K562 (cell line): ENCODE measurements around the gene ENPP6. TPM values are rescaled to one million over a fixed set of nuclear protein-coding genes. Genes with fewer than 3 reads are reported as not detected.

Experiments used
- ATAC-seq: fragments of 200-7000 bp; cut with Tn5 transposase; 3 replicates; pipeline ENCODE4 v1.9.1; 2020; ENCODE audit warnings: moderate library complexity
- BruUV-seq: library from RNA; stranded (reverse); fragments of 400-500 nt; replicated peaks from 2 replicates; lab custom pipeline; 2021; lab: Mats Ljungman, UMichigan
- CTCF ChIA-PET: fragments of 300-600 bp; formaldehyde crosslinking; extraction: SDS; loops from one replicate; lab custom pipeline; 2021; ENCODE audit warnings: low intra/inter-chr PET ratio; lab: Yijun Ruan, JAX
- POLR2A ChIA-PET: fragments of 300-600, 350-650 bp; sonication (Branson Sonifier 250); formaldehyde crosslinking; extraction: SDS; loops from one replicate; lab custom pipeline; 2021; ENCODE audit warnings: antibody characterized with exemption, inconsistent platforms; lab: Yijun Ruan, JAX
- DNase-seq, 4 experiments: peaks; one replicate each; pipeline versions ENCODE4 v3.0.0 to v3.0.0-alpha.2; 2011 to 2018; ENCODE audit warnings: low spot score in 3 of 4, mixed read lengths in 3 of 4; ENCODE audit errors: extremely low read depth in 1 of 4
- FAIRE-seq: peaks from 2 replicates; lab custom pipeline; 2011; peaks lifted over from hg19 to GRCh38; lab: Jason Lieb, UNC
- H2AFZ ChIP-seq: 2 replicates; pipeline ENCODE4 v1.6.0; 2011; ENCODE audit warnings: low read depth, low read length, control low read depth, inconsistent platforms
- H3K27ac ChIP-seq: fragments of 200-600 bp; 3 replicates; pipeline ENCODE4 v1.8.0; 2011; ENCODE audit warnings: low read depth, mild to moderate bottlenecking, control low read depth, inconsistent platforms, low read length, moderate library complexity, mixed read lengths; ENCODE audit errors: extremely low read depth
- H3K27me3 ChIP-seq, 2 experiments: fragments of 300-600 bp in 1 of 2; 2 replicates in 1 of 2; 3 replicates in 1 of 2; pipeline versions ENCODE4 v1.6.0 to v1.8.0; 2011; ENCODE audit warnings: inconsistent platforms in 2 of 2, low read length in 2 of 2, mild to moderate bottlenecking in 1 of 2, mixed read lengths in 1 of 2, moderate library complexity in 1 of 2; ENCODE audit not compliant: control insufficient read depth in 2 of 2, insufficient read depth in 2 of 2
- H3K36me3 ChIP-seq: fragments of 300-600 bp; 3 replicates; pipeline ENCODE4 v1.8.0; 2011; ENCODE audit warnings: mild to moderate bottlenecking, low read length, inconsistent platforms; ENCODE audit not compliant: control insufficient read depth, insufficient read depth
- H3K4me1 ChIP-seq, 2 experiments: fragments of 200-600 bp in 1 of 2; replicated peaks in 1 of 2; 2 replicates in 1 of 2; 3 replicates in 1 of 2; pipeline versions ENCODE4 v1.5.1 to v1.8.0; 2011; ENCODE audit warnings: inconsistent platforms in 2 of 2, low read length in 2 of 2, mild to moderate bottlenecking in 1 of 2, mixed read lengths in 1 of 2, moderate library complexity in 1 of 2; ENCODE audit not compliant: control insufficient read depth in 2 of 2, insufficient read depth in 2 of 2
- H3K4me2 ChIP-seq: 2 replicates; pipeline ENCODE4 v1.6.1; 2011; ENCODE audit warnings: low read length, control low read depth, inconsistent platforms, mixed read lengths; ENCODE audit not compliant: insufficient read depth
- H3K4me3 ChIP-seq: fragments of 200-600 bp; sonication (generic), shearing (Covaris generic); 2 replicates; pipeline ENCODE4 v1.5.1; 2016; ENCODE audit warnings: control low read depth, inconsistent platforms
- H3K79me2 ChIP-seq: fragments of 200-600 bp; 3 replicates; pipeline ENCODE4 v1.8.0; 2011; ENCODE audit warnings: low read length, inconsistent platforms; ENCODE audit not compliant: control insufficient read depth, insufficient read depth
- H3K9ac ChIP-seq, 2 experiments: 2 replicates each; pipeline versions ENCODE4 v1.6.0 to v1.6.1; 2011; ENCODE audit warnings: low read depth in 2 of 2, low read length in 2 of 2, control low read depth in 1 of 2, inconsistent platforms in 1 of 2, mild to moderate bottlenecking in 1 of 2, mixed read lengths in 1 of 2; ENCODE audit not compliant: insufficient read depth in 1 of 2
- H3K9me1 ChIP-seq: one replicate; pipeline ENCODE4 v1.6.0; 2011; ENCODE audit warnings: inconsistent platforms, mild to moderate bottlenecking, low read length, moderate library complexity; ENCODE audit not compliant: control insufficient read depth, insufficient read depth
- H3K9me3 ChIP-seq: replicated peaks from 2 replicates; pipeline ENCODE4 v1.5.1; 2011; ENCODE audit warnings: low read depth, low read length, inconsistent platforms; ENCODE audit not compliant: control insufficient read depth, insufficient read depth
- H4K20me1 ChIP-seq: replicated peaks from 2 replicates; pipeline ENCODE4 v1.6.1; 2011; ENCODE audit warnings: low read length, inconsistent platforms, mixed read lengths; ENCODE audit not compliant: control insufficient read depth, insufficient read depth
- BRCA1 ChIP-seq, 2 experiments: fragments of 450-650 bp in 1 of 2; sonication (generic) in 1 of 2; formaldehyde crosslinking in 1 of 2; IDR thresholded peaks; 2 replicates each; pipeline versions ENCODE4 v1.5.0 to v1.6.1; 2017 to 2020; ENCODE audit warnings: mild to moderate bottlenecking in 1 of 2, missing genetic modification reagents in 1 of 2
- CREBBP ChIP-seq: IDR thresholded peaks from one replicate; pipeline ENCODE4 v1.6.1; 2012; ENCODE audit warnings: low read depth, mild to moderate bottlenecking, control low read depth, inconsistent platforms, low read length
- NEUROD1 ChIP-seq: fragments of 150-350 bp; IDR thresholded peaks from 2 replicates; pipeline ENCODE4 v1.6.1; 2014; ENCODE audit warnings: borderline replicate concordance, low read length, low read depth; ENCODE audit not compliant: partially characterized antibody
- RFX1 ChIP-seq: fragments of 450-650 bp; IDR thresholded peaks from 2 replicates; pipeline ENCODE4 v1.6.1; 2016; ENCODE audit warnings: mild to moderate bottlenecking, moderate library complexity
- RNF219 ChIP-seq: fragments of 250-450 bp; sonication (Bioruptor Pico); IDR thresholded peaks from 2 replicates; pipeline ENCODE4 v1.5.0; 2022; ENCODE audit warnings: mild to moderate bottlenecking
- SFPQ ChIP-seq: fragments of 200-400 bp; formaldehyde crosslinking; IDR thresholded peaks from 2 replicates; pipeline ENCODE4 v1.6.1; 2017; ENCODE audit warnings: mild to moderate bottlenecking, low read depth, low read length, moderate library complexity
- TEAD4 ChIP-seq, 2 experiments: sonication (generic) in 1 of 2; formaldehyde crosslinking in 1 of 2; IDR thresholded peaks; 2 replicates each; pipeline versions ENCODE4 v1.6.1 to v1.8.0; 2012 to 2022; ENCODE audit warnings: borderline replicate concordance in 1 of 2, inconsistent platforms in 1 of 2, low read length in 1 of 2, mild to moderate bottlenecking in 1 of 2, missing genetic modification reagents in 1 of 2
- ZBED1 ChIP-seq: IDR thresholded peaks from 2 replicates; pipeline ENCODE4 v1.6.1; 2014
- ZEB2 ChIP-seq: fragments of 450-650 bp; IDR thresholded peaks from 2 replicates; pipeline ENCODE4 v1.6.1; 2016
- ZNF184 ChIP-seq: sonication (generic); formaldehyde crosslinking; IDR thresholded peaks from 2 replicates; pipeline ENCODE4 v1.5.0; 2020; ENCODE audit warnings: missing genetic modification reagents
- ZNF277 ChIP-seq: fragments of 250-450 bp; sonication (Bioruptor Pico); IDR thresholded peaks from 2 replicates; pipeline ENCODE4 v1.8.0; 2022; ENCODE audit warnings: inconsistent platforms, mild to moderate bottlenecking, moderate library complexity, borderline replicate concordance
- ZNF512 ChIP-seq: IDR thresholded peaks from 2 replicates; pipeline ENCODE4 v1.6.1; 2016; ENCODE audit warnings: missing genetic modification characterization, missing compliant biosample characterization
- ZSCAN32 ChIP-seq: fragments of 450-650 bp; formaldehyde crosslinking; IDR thresholded peaks from 2 replicates; pipeline ENCODE4 v1.4.0; 2020; ENCODE audit warnings: mild to moderate bottlenecking, moderate library complexity
- in situ Hi-C: fragments of 300-500 bp; cut with MboI; formaldehyde crosslinking; loops from 4 replicates; pipeline ENCODE4 v1.15.0; 2018; ENCODE audit warnings: inconsistent platforms, mixed read lengths
- intact Hi-C: fragments of 100-400 bp; cut with micrococcal nuclease; formaldehyde crosslinking; loops from 2 replicates; pipeline ENCODE4 v1.14.2; 2022
- polyA plus RNA-seq, 8 experiments: library from polyadenylated mRNA; depleted of rRNA in 4 of 8; stranded (reverse) in 5 of 8; unstranded in 3 of 8; fragments of >200 nt; fragmentation: Nextera tagmentation in 2 of 8; fragmentation: Illumina TruSeq in 1 of 8; extraction: Ambion mirVana in 2 of 8; extraction: Trizol in 1 of 8; gene quantifications; 2 replicates each; pipeline versions ENCODE4 v1.2.1 to v1.2.3, GENCODE V29; 2011 to 2014; ENCODE audit warnings: inconsistent platforms in 1 of 8, missing spikeins in 1 of 8
- total RNA-seq, 7 experiments: library from RNA; depleted of rRNA in 6 of 7; stranded (reverse); fragments of >200 nt in 6 of 7; fragmentation: Illumina TruSeq in 2 of 7; extraction: Trizol in 2 of 7; gene quantifications; 2 replicates each; pipeline versions ENCODE4 v1.2.1 to v1.2.3, GENCODE V29; 2011 to 2021; ENCODE audit warnings: low replicate concordance in 1 of 7

Gene ENPP6
- total and polyA plus RNA-seq, 9 of the 15 experiments (the other 6 are each of a cell fraction or from before 2014, with no cell fraction given), result 0.29 TPM; not detected in 8

- TF ChIP-seq RNF219, result no peak
- TF ChIP-seq BRCA1 (IDR thresholded peaks at IDR 0.05), result no peak
- TF ChIP-seq BRCA1 (CRISPR knock-in tag; IDR thresholded peaks at IDR 0.05), result no peak
- no peak for TF ChIP-seq SFPQ
- TF ChIP-seq ZSCAN32 (CRISPR knock-in tag), result no peak
These were observed 45.8 kb upstream of the ENPP6 start (continued) for GRCh38 chr4:184263461-184263860.

GRCh38 chr4:184262901-184263300 is 45.2 kb upstream of the ENPP6 start:
- no peak for FAIRE-seq
- TF ChIP-seq ZBED1 (no peak), NEUROD1 (no peak), TEAD4 (IDR thresholded peaks at IDR 0.05; ENCODE audit: low read length) (no peak), TEAD4 (CRISPR knock-in tag; IDR thresholded peaks at IDR 0.05; ENCODE audit: borderline replicate concordance) (no peak), ZNF512 (tag) (no peak), CREBBP (no peak), ZNF277 (CRISPR knock-in tag) (no peak), RFX1 (no peak), ZEB2 (no peak), ZNF184 (no peak)

More at GRCh38 chr4:184262901-184263300, 45.2 kb upstream of the ENPP6 start:
- Histone ChIP-seq H3K4me1 (peaks cover 0 to 19% of the 10 kb centered on the region in 2 experiments; a peak in 3 of 5 replicates), H4K20me1 (no peaks in the 10 kb centered on the region), H3K4me3 (no peak overlapping the region), H3K9me1 (no peaks in the 10 kb centered on the region), H3K4me2 (no peak overlapping the region), H2AFZ (no peak overlapping the region), H3K9ac (no peak overlapping the region), H3K27ac (no peak overlapping the region), H3K79me2 (no peaks in the 10 kb centered on the region), H3K9me3 (no peaks in the 10 kb centered on the region), H3K36me3 (no peaks in the 10 kb centered on the region), H3K27me3 (peaks cover 6 to 7% of the 10 kb centered on the region in 2 experiments)
- DNase-seq (no peak), ATAC-seq (no peak)
- POLR2A ChIA-PET, result interaction anchor here (1.1 kb wide), 1 partner anchor 386 kb away, joined by 4 read pairs; the partner anchor contains the start of gene CASP3
- BruUV-seq, result no TSS peak
- in situ Hi-C loops (no loop called here), intact Hi-C loops (loop anchor here (5.0 to 10.0 kb wide), 2 partner anchors 384 to 472 kb away; partner anchors contain the start of genes CASP3, CENPU and PRIMPOL)
- CTCF ChIA-PET, result interaction anchor here (3.6 kb wide), 1 partner anchor 276 kb away, joined by 31 read pairs; no protein-coding TSS in a partner anchor
